Smooth muscle cell (in vitro differentiated cells): Measurements from ENCODE around the gene RYK. TPM values are rescaled to one million over a fixed set of nuclear protein-coding genes. Genes with fewer than 3 reads are reported as not detected.

Experiments used
- DNase-seq: peaks from one replicate; lab custom pipeline; 2025; ENCODE audit not compliant: unreplicated experiment; lab: John Stamatoyannopoulos, UW
- H2AFZ ChIP-seq: fragments of 200-600 bp; sonication (generic); 2 replicates; pipeline ENCODE4 v1.6.0; 2016; ENCODE audit warnings: antibody characterized with exemption, low read depth, mild to moderate bottlenecking
- H3F3A ChIP-seq: fragments of 200-600 bp; sonication (generic); 2 replicates; pipeline ENCODE4 v1.6.0; 2017; ENCODE audit warnings: antibody characterized with exemption, low read depth
- H3K27ac ChIP-seq: fragments of 200-600 bp; sonication (generic); 2 replicates; pipeline ENCODE4 v1.5.1; 2016; ENCODE audit warnings: low read depth, mild to moderate bottlenecking
- H3K27me3 ChIP-seq: fragments of 200-600 bp; sonication (generic); 2 replicates; pipeline ENCODE4 v1.6.1; 2016; ENCODE audit warnings: low read depth, mild to moderate bottlenecking
- H3K36me3 ChIP-seq: fragments of 200-600 bp; sonication (generic); 2 replicates; pipeline ENCODE4 v1.5.1; 2016; ENCODE audit warnings: low read depth
- H3K4me1 ChIP-seq: fragments of 200-600 bp; sonication (generic); 2 replicates; pipeline ENCODE4 v1.5.1; 2016; ENCODE audit warnings: low read depth
- H3K4me2 ChIP-seq: fragments of 200-600 bp; sonication (generic); 2 replicates; pipeline ENCODE4 v1.6.0; 2016; ENCODE audit warnings: mild to moderate bottlenecking
- H3K4me3 ChIP-seq: fragments of 200-600 bp; sonication (generic); 2 replicates; pipeline ENCODE4 v1.5.1; 2016; ENCODE audit warnings: mild to moderate bottlenecking
- H3K79me2 ChIP-seq: fragments of 200-600 bp; sonication (generic); 2 replicates; pipeline ENCODE4 v1.6.0; 2016; ENCODE audit warnings: low read depth, mild to moderate bottlenecking
- H3K9ac ChIP-seq: fragments of 200-600 bp; sonication (generic); 2 replicates; pipeline ENCODE4 v1.6.0; 2016; ENCODE audit warnings: low read depth
- H3K9me3 ChIP-seq: fragments of 200-600 bp; sonication (generic); replicated peaks from 2 replicates; pipeline ENCODE4 v1.5.1; 2016; ENCODE audit warnings: low read depth
- H4K20me1 ChIP-seq: fragments of 200-600 bp; sonication (generic); 2 replicates; pipeline ENCODE4 v1.6.0; 2016; ENCODE audit warnings: low read depth
- WGBS: methylation state at CpG from one replicate; pipeline ENCODE4 v1.1.7; 2016; ENCODE audit warnings: low lambda C conversion rate; 5-methylcytosine and 5-hydroxymethylcytosine counted together
- polyA plus RNA-seq: library from polyadenylated mRNA; unstranded; fragments of >200 nt; fragmentation: Nextera tagmentation; extraction: Ambion mirVana; gene quantifications from 2 replicates; pipeline ENCODE4 v1.2.1, GENCODE V29; 2016
- total RNA-seq: library from RNA; depleted of rRNA; stranded (reverse); fragments of >200 nt; gene quantifications from 2 replicates; pipeline ENCODE4 v1.2.3, GENCODE V29; 2014
- TF ChIP-seq, protein P1 (sequence below): fragments of 200-600 bp; sonication (generic); IDR thresholded peaks from 2 replicates; pipeline ENCODE4 v1.5.1; 2017; ENCODE audit warnings: borderline replicate concordance, mild to moderate bottlenecking, antibody characterized with exemption; ENCODE audit not compliant: insufficient read depth, poor library complexity, severe bottlenecking

RYK gene
- total and polyA plus RNA-seq, 2 experiments from 2014 or later: 35.8 to 65.0 TPM

GRCh38 chr3:134163096-134163495 is 87.6 kb downstream of the RYK start:
- no peaks in the 10 kb centered on the region for H3F3A ChIP-seq
- H3K9ac ChIP-seq: no peak overlapping the region
- no peaks in the 10 kb centered on the region for H3K36me3 ChIP-seq
- no peak overlapping the region for H2AFZ ChIP-seq
- no peak overlapping the region for H3K27ac ChIP-seq
- TF ChIP-seq, protein P1, sequence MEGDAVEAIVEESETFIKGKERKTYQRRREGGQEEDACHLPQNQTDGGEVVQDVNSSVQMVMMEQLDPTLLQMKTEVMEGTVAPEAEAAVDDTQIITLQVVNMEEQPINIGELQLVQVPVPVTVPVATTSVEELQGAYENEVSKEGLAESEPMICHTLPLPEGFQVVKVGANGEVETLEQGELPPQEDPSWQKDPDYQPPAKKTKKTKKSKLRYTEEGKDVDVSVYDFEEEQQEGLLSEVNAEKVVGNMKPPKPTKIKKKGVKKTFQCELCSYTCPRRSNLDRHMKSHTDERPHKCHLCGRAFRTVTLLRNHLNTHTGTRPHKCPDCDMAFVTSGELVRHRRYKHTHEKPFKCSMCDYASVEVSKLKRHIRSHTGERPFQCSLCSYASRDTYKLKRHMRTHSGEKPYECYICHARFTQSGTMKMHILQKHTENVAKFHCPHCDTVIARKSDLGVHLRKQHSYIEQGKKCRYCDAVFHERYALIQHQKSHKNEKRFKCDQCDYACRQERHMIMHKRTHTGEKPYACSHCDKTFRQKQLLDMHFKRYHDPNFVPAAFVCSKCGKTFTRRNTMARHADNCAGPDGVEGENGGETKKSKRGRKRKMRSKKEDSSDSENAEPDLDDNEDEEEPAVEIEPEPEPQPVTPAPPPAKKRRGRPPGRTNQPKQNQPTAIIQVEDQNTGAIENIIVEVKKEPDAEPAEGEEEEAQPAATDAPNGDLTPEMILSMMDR: no peak
- no peaks in the 10 kb centered on the region for H3K9me3 ChIP-seq
- no peaks in the 10 kb centered on the region for H3K79me2 ChIP-seq
- H3K4me1 ChIP-seq: no peaks in the 10 kb centered on the region
- no peak overlapping the region for H3K4me3 ChIP-seq
- no peak overlapping the region for H3K4me2 ChIP-seq
- WGBS: 85% methylated on average over 6 of the region's 6 CpGs
- no peak for DNase-seq
- H3K27me3 ChIP-seq: no peaks in the 10 kb centered on the region
- peaks cover 7% of the 10 kb centered on the region for H4K20me1 ChIP-seq

- Histone ChIP-seq H3K4me3 (no peak overlapping the region), H3K9me3 (no peaks in the 10 kb centered on the region), H3K36me3 (peaks cover 3% of the 10 kb centered on the region), H3K4me1 (no peaks in the 10 kb centered on the region), H2AFZ (no peak overlapping the region), H4K20me1 (peaks cover 7% of the 10 kb centered on the region), H3F3A (no peaks in the 10 kb centered on the region), H3K27ac (no peak overlapping the region), H3K79me2 (no peaks in the 10 kb centered on the region), H3K9ac (no peak overlapping the region), H3K4me2 (no peak overlapping the region), H3K27me3 (no peaks in the 10 kb centered on the region)
- DNase-seq: no peak
- WGBS: 74% methylated on average over 9 of the region's 9 CpGs
- TF ChIP-seq, protein P1: no peak
Observed at GRCh38 chr3:134161898-134162615, 88.6 kb downstream of the RYK start.

DNA sequence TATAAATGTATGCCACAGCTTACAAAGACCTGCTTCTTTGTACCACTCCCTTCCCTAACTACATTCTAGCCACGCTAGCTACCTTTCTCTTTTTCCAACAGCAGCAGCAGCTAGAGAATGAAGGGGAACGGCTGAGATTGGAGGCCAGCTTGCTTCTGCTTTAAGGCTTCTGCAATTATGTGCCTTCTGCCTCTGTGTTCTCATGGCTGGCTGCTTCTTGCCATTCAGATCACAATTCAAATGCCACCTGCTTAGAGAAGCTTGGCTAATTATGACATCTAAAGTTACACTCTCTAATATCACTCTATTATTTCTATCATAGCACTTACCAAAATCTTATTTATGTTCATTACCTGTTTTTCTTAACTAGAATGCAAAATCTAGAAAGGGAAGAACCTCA is 95.2 kb downstream of the RYK start:
- no peak overlapping the region for H2AFZ ChIP-seq
- no peaks in the 10 kb centered on the region for H3K9me3 ChIP-seq
- no peaks in the 10 kb centered on the region for H3K79me2 ChIP-seq
- H4K20me1 ChIP-seq: no peaks in the 10 kb centered on the region
- H3K36me3 ChIP-seq: peaks cover 18% of the 10 kb centered on the region
- H3K4me3 ChIP-seq: no peak overlapping the region
- H3K4me2 ChIP-seq: no peak overlapping the region
- no peak overlapping the region for H3K9ac ChIP-seq
- WGBS: 79% methylated on average over 2 of the region's 2 CpGs
- no peak for DNase-seq
- TF ChIP-seq, protein P1: no peak
- no peaks in the 10 kb centered on the region for H3K27me3 ChIP-seq
- H3F3A ChIP-seq: no peaks in the 10 kb centered on the region
- no peak overlapping the region for H3K27ac ChIP-seq
- no peaks in the 10 kb centered on the region for H3K4me1 ChIP-seq

GRCh38 chr3:134153761-134154160 is 96.9 kb downstream of the RYK start:
- no peak overlapping the region for H3K4me2 ChIP-seq
- TF ChIP-seq, protein P1: no peak
- no peak overlapping the region for H3K27ac ChIP-seq
- 96% methylated on average over 13 of the region's 13 CpGs for whole genome bisulfite sequencing
- peaks cover 18% of the 10 kb centered on the region for H3K36me3 ChIP-seq
- no peaks in the 10 kb centered on the region for H3K4me1 ChIP-seq
- H3K27me3 ChIP-seq: no peaks in the 10 kb centered on the region
- no peak overlapping the region for H2AFZ ChIP-seq
- no peak overlapping the region for H3K9ac ChIP-seq
- H3K9me3 ChIP-seq: no peaks in the 10 kb centered on the region
- no peak for DNase-seq
- no peaks in the 10 kb centered on the region for H3F3A ChIP-seq
- H4K20me1 ChIP-seq: no peaks in the 10 kb centered on the region
- no peaks in the 10 kb centered on the region for H3K79me2 ChIP-seq
- H3K4me3 ChIP-seq: no peak overlapping the region
